ENCODE measurements around the gene AVL9.

- TF ChIP-seq MAX (IDR thresholded peaks at IDR 0.05; ENCODE audit: low read depth) (no peak), GATA2 (CRISPR knock-in tag; IDR thresholded peaks at IDR 0.05) (no peak), CTCF (IDR thresholded peaks at IDR 0.05) (no peak), TEAD4 (IDR thresholded peaks at IDR 0.05; ENCODE audit: borderline replicate concordance, insufficient read depth) (no peak), CHD2 (IDR thresholded peaks at IDR 0.05; ENCODE audit: low read length, partially characterized antibody) (no peak)
These were observed 24.5 kb downstream of the AVL9 start for GRCh38 chr7:32519763-32520162.
